NB4 (cell line): ENCODE data around the gene LRRC4C.

Source experiments
- DNase-seq: peaks from one replicate; pipeline ENCODE4 v3.0.0; 2010; ENCODE audit warnings: low read depth
- H3K4me3 ChIP-seq: one replicate; pipeline ENCODE4 v1.5.1; 2011; ENCODE audit warnings: mild to moderate bottlenecking, low read depth, low read length, moderate library complexity
- CTCF ChIP-seq: IDR thresholded peaks from one replicate; pipeline ENCODE4 v1.5.1; 2012; ENCODE audit warnings: low read depth, low read length
- MAX ChIP-seq: IDR thresholded peaks from 2 replicates; pipeline ENCODE4 v1.6.1; 2011; ENCODE audit warnings: low read depth, low read length
- MYC ChIP-seq: IDR thresholded peaks from 2 replicates; pipeline ENCODE4 v1.6.1; 2011; ENCODE audit warnings: low read depth, low read length
- POLR2A ChIP-seq: IDR thresholded peaks from 2 replicates; pipeline ENCODE4 v1.6.1; 2011; ENCODE audit warnings: mild to moderate bottlenecking; ENCODE audit not compliant: insufficient read length; ENCODE audit errors: extremely low read depth

Gene LRRC4C

GRCh38 chr11:40987776-40988435 is 471.5 kb downstream of the LRRC4C start:
- no peak overlapping the region for H3K4me3 ChIP-seq
- TF ChIP-seq CTCF (no peak), MAX (no peak), MYC (no peak), POLR2A (no peak)
- no peak for DNase-seq

- no peak overlapping the region for H3K4me3 ChIP-seq
- no peak for TF ChIP-seq MYC
- no peak for TF ChIP-seq MAX
- DNase-seq: no peak
These were observed 473.1 kb downstream of the LRRC4C start for GRCh38 chr11:40986320-40986719.

- no peak for TF ChIP-seq CTCF
- TF ChIP-seq MAX: no peak
- no peak for TF ChIP-seq POLR2A
- no peak for TF ChIP-seq MYC
- DNase-seq: no peak
- no peak overlapping the region for H3K4me3 ChIP-seq
These were observed 484.4 kb downstream of the LRRC4C start for GRCh38 chr11:40975076-40975475.

GRCh38 chr11:40974186-40974795 is 485.2 kb downstream of the LRRC4C start:
- no peak for TF ChIP-seq MYC
- no peak overlapping the region for H3K4me3 ChIP-seq
- DNase-seq: no peak

- DNase-seq: no peak
- TF ChIP-seq MAX (no peak), CTCF (no peak), MYC (no peak), POLR2A (no peak)
These were observed 500.7 kb downstream of the LRRC4C start for GRCh38 chr11:40958707-40959106.

GRCh38 chr11:40952479-40952878 is 507.0 kb downstream of the LRRC4C start:
- no peak for TF ChIP-seq MYC
- TF ChIP-seq POLR2A: no peak
- TF ChIP-seq CTCF: no peak
- TF ChIP-seq MAX: no peak
- DNase-seq: no peak

More at GRCh38 chr11:40958707-40959106, 500.7 kb downstream of the LRRC4C start:
- no peak overlapping the region for H3K4me3 ChIP-seq

GRCh38 chr11:40938002-40938401 is 521.5 kb downstream of the LRRC4C start:
- no peak overlapping the region for H3K4me3 ChIP-seq
- TF ChIP-seq MYC (no peak), CTCF (no peak), POLR2A (no peak), MAX (no peak)
- DNase-seq: no peak

More at GRCh38 chr11:40952479-40952878, 507.0 kb downstream of the LRRC4C start:
- no peak overlapping the region for H3K4me3 ChIP-seq
